HG02840 (cell line): ENCODE measurements around the gene GLIPR2.
"Not testable (repeated sequence)": the region's sequence is repeated elsewhere in the genome, so short reads cannot be mapped to it uniquely, and the experiment has no call there.

Experiments used
- ATAC-seq: cut with Tn5 transposase; IDR thresholded peaks from one replicate; pipeline ENCODE4 v1.9.1; 2021; ENCODE audit warnings: mild to moderate bottlenecking, moderate library complexity, moderate number of reproducible peaks; ENCODE audit not compliant: unreplicated experiment, low FRiP score

The GLIPR2 gene

GRCh38 chr9:36121971-36122370 lies 14.6 kb upstream of the GLIPR2 start:
- ATAC-seq = no peak

GRCh38 chr9:36123515-36123914 lies 13.0 kb upstream of the GLIPR2 start:
- no peak for ATAC-seq

- ATAC-seq = no peak
These were observed 11.3 kb upstream of the GLIPR2 start for GRCh38 chr9:36125062-36125855.

- no peak for ATAC-seq
These were observed 10.4 kb upstream of the GLIPR2 start for GRCh38 chr9:36126016-36126730.

GRCh38 chr9:36127652-36128244 lies 8.8 kb upstream of the GLIPR2 start:
- no peak for ATAC-seq

GRCh38 chr9:36128349-36128748 lies 8.2 kb upstream of the GLIPR2 start:
- no peak for ATAC-seq

- no peak for ATAC-seq
These were observed 7.4 kb upstream of the GLIPR2 start for GRCh38 chr9:36129139-36129538.

GRCh38 chr9:36131666-36132065 lies 4.9 kb upstream of the GLIPR2 start:
- ATAC-seq = not testable (repeated sequence)

GRCh38 chr9:36132086-36132485 lies 4.4 kb upstream of the GLIPR2 start:
- no peak for ATAC-seq

GRCh38 chr9:36134761-36135505 lies 1.6 kb upstream of the GLIPR2 start:
- no peak for ATAC-seq

- no peak for ATAC-seq
These were observed 727 bp upstream of the GLIPR2 start for GRCh38 chr9:36135741-36136271.

- ATAC-seq = no peak
These were observed 410 bp downstream of the GLIPR2 start for GRCh38 chr9:36136894-36137391.

- no peak for ATAC-seq
These were observed 965 bp downstream of the GLIPR2 start for GRCh38 chr9:36137392-36138004.

GRCh38 chr9:36138496-36138895 lies 2.0 kb downstream of the GLIPR2 start:
- no peak for ATAC-seq

GRCh38 chr9:36138901-36139300 lies 2.4 kb downstream of the GLIPR2 start:
- no peak for ATAC-seq

- ATAC-seq = no peak
These were observed 3.9 kb downstream of the GLIPR2 start for GRCh38 chr9:36140086-36141084.

- no peak for ATAC-seq
These were observed 4.8 kb downstream of the GLIPR2 start for GRCh38 chr9:36141288-36141687.

- ATAC-seq = no peak
These were observed 5.2 kb downstream of the GLIPR2 start for GRCh38 chr9:36141761-36142160.
